RWPE2 (cell line): ENCODE results near the gene CORO1C.
A peak's percentile ranks its signal among the peaks of the same experiment; 100 is the strongest.
"Not testable (repeated sequence)": the region's sequence is repeated elsewhere in the genome, so short reads cannot be mapped to it uniquely, and the experiment has no call there.

ENCODE experiments used
- ATAC-seq: fragments of 200-7000 bp; cut with Tn5 transposase; 3 replicates; pipeline ENCODE4 v1.9.1; 2021; ENCODE audit warnings: low read depth
- DNase-seq: peaks from one replicate; pipeline ENCODE4 v3.0.0-alpha.2; 2020; ENCODE audit warnings: low spot score
- H3K27ac ChIP-seq: fragments of 450-650 bp; 2 replicates; pipeline ENCODE4 v1.5.1; 2017; ENCODE audit warnings: mild to moderate bottlenecking; ENCODE audit not compliant: poor library complexity, severe bottlenecking
- H3K27me3 ChIP-seq: fragments of 250-450 bp; sonication (Bioruptor Pico); 2 replicates; pipeline ENCODE4 v1.5.1; 2021; ENCODE audit warnings: mild to moderate bottlenecking, moderate library complexity; ENCODE audit not compliant: insufficient read depth, poor library complexity, severe bottlenecking
- H3K36me3 ChIP-seq: fragments of 250-450 bp; sonication (Bioruptor Pico); 2 replicates; pipeline ENCODE4 v1.5.1; 2020; ENCODE audit warnings: low read depth, mild to moderate bottlenecking, moderate library complexity
- H3K4me1 ChIP-seq: fragments of 250-450 bp; sonication (Bioruptor Pico); 2 replicates; pipeline ENCODE4 v1.5.1; 2021; ENCODE audit warnings: mild to moderate bottlenecking, moderate library complexity; ENCODE audit not compliant: insufficient read depth, poor library complexity, severe bottlenecking
- H3K4me3 ChIP-seq: fragments of 250-450 bp; sonication (Bioruptor Pico); 2 replicates; pipeline ENCODE4 v1.5.1; 2021; ENCODE audit warnings: mild to moderate bottlenecking, moderate library complexity; ENCODE audit not compliant: severe bottlenecking
- H3K9me3 ChIP-seq: fragments of 250-450 bp; sonication (Bioruptor Pico); 2 replicates; pipeline ENCODE4 v1.5.1; 2021; ENCODE audit warnings: mild to moderate bottlenecking, moderate library complexity; ENCODE audit not compliant: severe bottlenecking
- CTCF ChIP-seq: fragments of 450-650 bp; IDR thresholded peaks from one replicate; pipeline ENCODE4 v1.5.1; 2017; ENCODE audit warnings: mild to moderate bottlenecking, moderate library complexity; ENCODE audit not compliant: poor library complexity, severe bottlenecking

Gene CORO1C

GRCh38 chr12:108735855-108736254 is 4.5 kb upstream of the CORO1C start:
- ATAC-seq, result no peak
- Histone ChIP-seq H3K9me3 (no peaks in the 10 kb centered on the region), H3K4me3 (no peak overlapping the region), H3K27me3 (no peaks in the 10 kb centered on the region), H3K4me1 (peaks cover 17% of the 10 kb centered on the region), H3K27ac (peak overlapping the region; percentile 94), H3K36me3 (no peaks in the 10 kb centered on the region)
- DNase-seq, result no peak
- no peak for TF ChIP-seq CTCF

- no peak for TF ChIP-seq CTCF
- no peak overlapping the region for H3K4me3 ChIP-seq
- DNase-seq, result peak; percentile 75
- no peaks in the 10 kb centered on the region for H3K27me3 ChIP-seq
- no peaks in the 10 kb centered on the region for H3K9me3 ChIP-seq
- H3K4me1 ChIP-seq, result peaks cover 20% of the 10 kb centered on the region
- H3K27ac ChIP-seq, result peak overlapping the region; percentile 94
- peak; percentile 40 for ATAC-seq
- peaks cover 3% of the 10 kb centered on the region for H3K36me3 ChIP-seq
These were observed 3.0 kb upstream of the CORO1C start for GRCh38 chr12:108734200-108734906.

DNA sequence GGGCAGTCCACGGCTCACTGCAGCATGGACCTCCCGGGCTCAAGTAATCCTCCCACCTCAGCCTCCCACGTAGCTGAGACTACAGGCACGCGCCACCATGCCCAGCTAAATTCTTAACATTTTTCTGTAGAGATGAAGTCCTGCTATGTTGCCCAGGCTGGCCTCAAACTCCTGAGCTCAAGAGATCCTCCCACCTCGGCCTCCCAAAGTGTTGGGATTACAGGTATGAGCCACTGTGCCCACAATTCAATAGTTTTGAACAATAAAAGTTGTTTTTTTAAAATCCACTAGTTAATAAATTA is 1.9 kb upstream of the CORO1C start:
- not testable (repeated sequence) for H3K9me3 ChIP-seq, ATAC-seq, H3K27me3 ChIP-seq, H3K4me3 ChIP-seq, DNase-seq
- Histone ChIP-seq H3K27ac (peak overlapping the region; percentile 94), H3K36me3 (peaks cover 15% of the 10 kb centered on the region), H3K4me1 (peaks cover 32% of the 10 kb centered on the region)

- Histone ChIP-seq H3K9me3 (no peaks in the 10 kb centered on the region), H3K27me3 (no peaks in the 10 kb centered on the region), H3K36me3 (peaks cover 20% of the 10 kb centered on the region), H3K27ac (peak overlapping the region; percentile 94), H3K4me1 (peaks cover 37% of the 10 kb centered on the region), H3K4me3 (peak overlapping the region; percentile 87)
- TF ChIP-seq CTCF, result no peak
- ATAC-seq, result no peak
- DNase-seq, result no peak
These were observed 1.3 kb upstream of the CORO1C start for GRCh38 chr12:108732489-108733229.

- peak overlapping the region; percentile 87 for H3K4me3 ChIP-seq
- H3K36me3 ChIP-seq, result peaks cover 21% of the 10 kb centered on the region
- H3K4me1 ChIP-seq, result peaks cover 44% of the 10 kb centered on the region
- peak; percentile 62 for ATAC-seq
- H3K9me3 ChIP-seq, result no peaks in the 10 kb centered on the region
- peak; percentile 99 for DNase-seq
- TF ChIP-seq CTCF, result peak; percentile 71
- H3K27me3 ChIP-seq, result no peaks in the 10 kb centered on the region
- peak overlapping the region; percentile 94 for H3K27ac ChIP-seq
These were observed 646 bp upstream of the CORO1C start for GRCh38 chr12:108731866-108732461.
